Endothelial cell of umbilical vein (primary cell): Measurements from ENCODE around the gene SPAG16. TPM values are rescaled to one million over a fixed set of nuclear protein-coding genes. Genes with fewer than 3 reads are reported as not detected.

Experiments
- BruUV-seq: library from RNA; stranded (reverse); fragments of 400-500 nt; replicated peaks from 2 replicates; lab custom pipeline; 2021; lab: Mats Ljungman, UMichigan
- CTCF ChIA-PET: fragments of 300-600, 350-600 bp; sonication (Branson Sonifier 250); formaldehyde crosslinking; loops from one replicate; lab custom pipeline; 2021; ENCODE audit warnings: antibody characterized with exemption, inconsistent platforms; lab: Charles Lee
- POLR2A ChIA-PET: fragments of 300-600, 350-600 bp; sonication (Branson Sonifier 250); formaldehyde crosslinking; loops from one replicate; lab custom pipeline; 2021; ENCODE audit warnings: antibody characterized with exemption, inconsistent platforms; lab: Charles Lee
- DNase-seq: peaks from one replicate; pipeline ENCODE4 v3.0.0-alpha.2; 2011; ENCODE audit warnings: low read depth, low spot score
- FAIRE-seq: peaks from 2 replicates; lab custom pipeline; 2011; peaks lifted over from hg19 to GRCh38; lab: Jason Lieb, UNC
- H2AFZ ChIP-seq: 2 replicates; pipeline ENCODE4 v1.6.0; 2012; ENCODE audit warnings: low read depth, low read length, control low read depth, inconsistent platforms
- H3K27ac ChIP-seq: 2 replicates; pipeline ENCODE4 v1.5.1; 2011; ENCODE audit warnings: low read depth, mild to moderate bottlenecking, control low read depth, low read length, moderate library complexity; ENCODE audit not compliant: insufficient read depth
- H3K27me3 ChIP-seq, 2 experiments: 2 replicates each; pipeline versions ENCODE4 v1.6.0 to v1.6.1; 2011; ENCODE audit warnings: low read length in 2 of 2, mixed read lengths in 1 of 2; ENCODE audit not compliant: control insufficient read depth in 2 of 2, insufficient read depth in 2 of 2
- H3K36me3 ChIP-seq, 2 experiments: 2 replicates in 1 of 2; 3 replicates in 1 of 2; pipeline ENCODE4 v1.5.1; 2011; ENCODE audit warnings: low read length in 2 of 2, mild to moderate bottlenecking in 1 of 2, moderate library complexity in 1 of 2; ENCODE audit not compliant: control insufficient read depth in 2 of 2, insufficient read depth in 2 of 2; ENCODE audit errors: extremely low read depth in 1 of 2
- H3K4me1 ChIP-seq: 3 replicates; pipeline ENCODE4 v1.5.1; 2011; ENCODE audit warnings: mild to moderate bottlenecking, low read length; ENCODE audit not compliant: control insufficient read depth, insufficient read depth; ENCODE audit errors: extremely low read depth
- H3K4me2 ChIP-seq: 2 replicates; pipeline ENCODE4 v1.6.1; 2011; ENCODE audit warnings: low read length, control low read depth, mixed read lengths; ENCODE audit not compliant: insufficient read depth
- H3K4me3 ChIP-seq, 3 experiments: fragments of 200-600 bp in 1 of 3; sonication (generic), shearing (Covaris generic) in 1 of 3; replicated peaks in 1 of 3; 2 replicates each; pipeline ENCODE4 v1.5.1; 2011 to 2016; ENCODE audit warnings: control low read depth in 3 of 3, low read length in 3 of 3, mild to moderate bottlenecking in 2 of 3, inconsistent platforms in 1 of 3, low read depth in 1 of 3, moderate library complexity in 1 of 3; ENCODE audit not compliant: insufficient read depth in 1 of 3
- H3K79me2 ChIP-seq: 2 replicates; pipeline ENCODE4 v1.6.0; 2012; ENCODE audit warnings: low read length, inconsistent platforms; ENCODE audit not compliant: control insufficient read depth, insufficient read depth
- H3K9ac ChIP-seq: replicated peaks from 2 replicates; pipeline ENCODE3; 2011; ENCODE audit warnings: low read length, control low read depth; ENCODE audit not compliant: insufficient read depth; ENCODE audit errors: extremely low read depth
- H3K9me1 ChIP-seq: replicated peaks from 3 replicates; pipeline ENCODE4 v1.6.0; 2011; ENCODE audit warnings: mild to moderate bottlenecking, low read length; ENCODE audit not compliant: control insufficient read depth, insufficient read depth; ENCODE audit errors: extremely low read depth
- H3K9me3 ChIP-seq: replicated peaks from 2 replicates; pipeline ENCODE4 v1.5.1; 2012; ENCODE audit warnings: low read length, inconsistent platforms; ENCODE audit not compliant: control insufficient read depth, insufficient read depth
- H4K20me1 ChIP-seq: replicated peaks from 2 replicates; pipeline ENCODE3; 2011; ENCODE audit warnings: mild to moderate bottlenecking, low read length; ENCODE audit not compliant: control insufficient read depth, insufficient read depth; ENCODE audit errors: extremely low read depth
- CTCF ChIP-seq, 2 donors: IDR thresholded peaks; 1 replicate in 1 of 2; 2 replicates in 1 of 2; pipeline ENCODE4 v1.5.1; 2011; ENCODE audit warnings: low read length in 2 of 2, mild to moderate bottlenecking in 2 of 2, moderate library complexity in 2 of 2, control low read depth in 1 of 2, inconsistent platforms in 1 of 2, low read depth in 1 of 2; ENCODE audit not compliant: insufficient read depth in 1 of 2; ENCODE audit errors: extremely low read depth in 1 of 2
- EZH2 ChIP-seq: IDR thresholded peaks from 2 replicates; pipeline ENCODE4 v1.6.1; 2012; ENCODE audit warnings: borderline replicate concordance, low read depth, mild to moderate bottlenecking, moderate library complexity, low read length, inconsistent platforms; ENCODE audit not compliant: severe bottlenecking
- FOS ChIP-seq: IDR thresholded peaks from 2 replicates; pipeline ENCODE4 v1.6.1; 2011; ENCODE audit warnings: mild to moderate bottlenecking, low read length, moderate library complexity, borderline replicate concordance; ENCODE audit not compliant: insufficient read depth
- GATA2 ChIP-seq: IDR thresholded peaks from 2 replicates; pipeline ENCODE4 v1.7.0; 2011; ENCODE audit warnings: low read depth, mild to moderate bottlenecking, moderate library complexity, mixed read lengths, low read length; ENCODE audit not compliant: insufficient read length, insufficient read depth
- JUN ChIP-seq: IDR thresholded peaks from 2 replicates; pipeline ENCODE4 v1.6.1; 2011; ENCODE audit warnings: borderline replicate concordance, low read depth; ENCODE audit not compliant: insufficient read length, insufficient read depth
- MAX ChIP-seq: IDR thresholded peaks from 2 replicates; pipeline ENCODE4 v1.6.1; 2011; ENCODE audit not compliant: insufficient read depth, insufficient read length
- MYC ChIP-seq: IDR thresholded peaks from one replicate; pipeline ENCODE4 v1.6.1; 2011; ENCODE audit warnings: mild to moderate bottlenecking, low read depth, low read length
- POLR2A ChIP-seq: IDR thresholded peaks from 2 replicates; pipeline ENCODE4 v1.6.1; 2012; ENCODE audit warnings: low read depth, mild to moderate bottlenecking, control low read depth, low read length
- POLR2AphosphoS5 ChIP-seq: IDR thresholded peaks from 2 replicates; pipeline ENCODE4 v1.6.1; 2012; ENCODE audit warnings: low read depth, mild to moderate bottlenecking, control low read depth, low read length, moderate library complexity; ENCODE audit not compliant: insufficient read depth
- dilution Hi-C: fragments of 300-500 bp; cut with MboI; formaldehyde crosslinking; loops from one replicate; pipeline ENCODE4 v1.15.0; 2019; ENCODE audit warnings: low sequenced_read_pairs; ENCODE audit not compliant: extremely low pct_ligation_motif_present
- intact Hi-C: fragments of 100-400 bp; cut with micrococcal nuclease; formaldehyde crosslinking; loops from one replicate; pipeline ENCODE4 v1.10.0; 2022
- polyA plus RNA-seq, 4 experiments: library from polyadenylated mRNA; depleted of rRNA in 3 of 4; stranded (reverse) in 3 of 4; unstranded in 1 of 4; fragments of >200 nt; gene quantifications; 2 replicates each; pipeline versions ENCODE4 v1.2.1 to v1.2.3, GENCODE V29; 2011 to 2012; ENCODE audit warnings: missing spikeins in 1 of 4
- total RNA-seq: library from RNA; stranded (reverse); gene quantifications from 2 replicates; pipeline ENCODE4 v1.2.3, GENCODE V29; 2021

SPAG16 gene
- total and polyA plus RNA-seq, 2 donors (not counting 3 experiments of a cell fraction or from before 2014, with no cell fraction given) = 4.0 to 7.7 TPM

- Histone ChIP-seq H2AFZ (no peak overlapping the region), H3K79me2 (no peaks in the 10 kb centered on the region), H3K4me2 (no peak overlapping the region), H3K4me3 (no peak overlapping the region), H3K36me3 (no peaks in the 10 kb centered on the region), H3K4me1 (no peaks in the 10 kb centered on the region), H3K9ac (no peak overlapping the region), H3K27me3 (no peaks in the 10 kb centered on the region), H3K9me3 (no peaks in the 10 kb centered on the region), H3K27ac (no peak overlapping the region), H4K20me1 (no peaks in the 10 kb centered on the region), H3K9me1 (no peaks in the 10 kb centered on the region)
- FAIRE-seq (no peak), DNase-seq (no peak)
- ChIA-PET POLR2A (no interaction called here), CTCF (no interaction called here)
- TF ChIP-seq MAX = no peak
- TF ChIP-seq GATA2 = no peak
- no peak for TF ChIP-seq FOS
- no peak for TF ChIP-seq POLR2AphosphoS5
- no peak for TF ChIP-seq EZH2
- no peak for TF ChIP-seq CTCF (IDR thresholded peaks at IDR 0.05; ENCODE audit: extremely low read depth in 1 of 2, insufficient read depth in 1 of 2, low read depth in 1 of 2, low read length in 2 of 2)
- no peak for TF ChIP-seq JUN
- no peak for TF ChIP-seq MYC
- TF ChIP-seq POLR2A = no peak
- dilution Hi-C loops (no loop called here), intact Hi-C loops (no loop called here)
- no TSS peak for BruUV-seq
These were observed 855.5 kb downstream of the SPAG16 start for GRCh38 chr2:214139630-214140284.
